Smooth muscle cell of bladder (primary cell): ENCODE data around the gene STOML3. TPM values are rescaled to one million over a fixed set of nuclear protein-coding genes. Genes with fewer than 3 reads are reported as not detected.

Experiments
- total RNA-seq: library from RNA; depleted of rRNA; stranded (reverse); fragments of >200 nt; gene quantifications from 2 replicates; pipeline ENCODE4 v1.2.3, GENCODE V29; 2014

The STOML3 gene
- not detected in 2 replicates for total RNA-seq

GRCh38 chr13:38990693-38991092 lies at the start of gene STOML3:
STOML3 (minus strand) TSS chr13:38990831; CDS start chr13:38990721, 110 bp downstream.

GRCh38 chr13:39037880-39038568 lies 47.4 kb upstream of the STOML3 start, which contains the start of the genes NHLRC3 and PROSER1:
NHLRC3 (plus strand) TSS chr13:39038456; CDS start chr13:39038640, 184 bp downstream.
PROSER1 (minus strand) TSS chr13:39038089; CDS start chr13:39037242, 847 bp downstream.

Other genes starting within 250 kb of the STOML3 start
- gene PROSER1, start 47.3 kb upstream of the STOML3 start, total RNA-seq: 8.2 and 9.2 TPM in 2 replicates
- 19.1 and 27.5 TPM in 2 replicates for gene NHLRC3, start 47.6 kb upstream of the STOML3 start, total RNA-seq